Stomach (tissue), 19 donors: ENCODE results near the gene NUP210. TPM values are rescaled to one million over a fixed set of nuclear protein-coding genes. Genes with fewer than 3 reads are reported as not detected.

Experiments
- DNase-seq, 2 donors: peaks; one replicate each; pipeline versions ENCODE4 v3.0.0 to v3.0.0-alpha.2; 2013 to 2019
- H3K27ac ChIP-seq, 5 donors: fragments of 200-600 bp in 4 of 5; sonication (generic) in 4 of 5; one replicate each; pipeline ENCODE4 v1.5.1; 2013 to 2019; ENCODE audit warnings: mild to moderate bottlenecking in 1 of 5, moderate library complexity in 1 of 5
- H3K27me3 ChIP-seq, 3 donors: fragments of 200-600 bp; sonication (generic); one replicate each; pipeline ENCODE4 v1.5.1; 2017 to 2019; ENCODE audit warnings: mixed run types in 1 of 3
- H3K36me3 ChIP-seq, 4 donors: fragments of 200-600 bp; sonication (generic); 1 replicate in 3 of 4; 2 replicates in 1 of 4; pipeline ENCODE4 v1.5.1; 2016 to 2019
- H3K4me1 ChIP-seq, 4 donors: fragments of 200-600 bp; sonication (generic); one replicate each; pipeline ENCODE4 v1.5.1; 2016 to 2019
- H3K4me3 ChIP-seq, 4 donors: fragments of 200-600 bp; sonication (generic) in 3 of 4; one replicate each; pipeline ENCODE4 v1.5.1; 2016 to 2019; ENCODE audit warnings: mild to moderate bottlenecking in 1 of 4
- H3K9me3 ChIP-seq, 4 donors: fragments of 200-600 bp; sonication (generic); one replicate each; pipeline ENCODE4 v1.5.1; 2016 to 2019
- CTCF ChIP-seq, 7 experiments: fragments of 450-650 bp in 4 of 7; fragments of 200-600 bp in 3 of 7; sonication (generic) in 3 of 7; IDR thresholded peaks; one replicate each; pipeline ENCODE4 v1.5.1; 2016 to 2019; ENCODE audit warnings: antibody characterized with exemption in 7 of 7, control low read depth in 2 of 7, mild to moderate bottlenecking in 1 of 7
- EP300 ChIP-seq: sonication (generic); formaldehyde crosslinking; IDR thresholded peaks from one replicate; pipeline ENCODE4 v1.6.1; 2017; ENCODE audit warnings: antibody characterized with exemption
- POLR2A ChIP-seq, 4 donors: fragments of 450-650 bp; IDR thresholded peaks; one replicate each; pipeline ENCODE4 v1.6.1; 2016; ENCODE audit warnings: antibody characterized with exemption in 4 of 4, control low read depth in 2 of 4, mild to moderate bottlenecking in 1 of 4, moderate library complexity in 1 of 4
- POLR2AphosphoS5 ChIP-seq, 3 donors: sonication (generic); formaldehyde crosslinking; IDR thresholded peaks; one replicate each; pipeline ENCODE4 v1.6.1; 2016; ENCODE audit warnings: antibody characterized with exemption in 3 of 3
- WGBS, 5 donors: extraction: QIAGEN DNeasy Blood & Tissue Kit in 3 of 5; methylation state at CpG; one replicate each; pipeline versions ENCODE4 v1.1.5 to v1.1.7; 2013 to 2018; 5-methylcytosine and 5-hydroxymethylcytosine counted together
- intact Hi-C: fragments of 100-400 bp; cut with DNase I; formaldehyde crosslinking; loops from one replicate; pipeline ENCODE4 v1.15.1; 2023; ENCODE audit warnings: low total_unique reads
- long read RNA-seq, 10 donors: transcript quantifications; one replicate each; lab custom pipeline, GENCODE V29; 2026
- polyA plus RNA-seq, 3 donors: library from polyadenylated mRNA; stranded (reverse); fragments of 200-250 nt; gene quantifications; one replicate each; pipeline ENCODE4 v1.2.3, GENCODE V29; 2013
- total RNA-seq, 5 donors: library from RNA; depleted of rRNA; stranded (reverse); fragments of >200 nt; gene quantifications; one replicate each; pipeline versions ENCODE4 v1.1.0 to v1.2.3, GENCODE V29; 2014 to 2016
- donor health status: healthy with polysubstance abuse.
- donor health status: Bipolar disorder and iron deficiency.
- donor health status: healthy.

Gene NUP210
- 10 to 100 TPM in 4 of 5 donors, 1 to 10 TPM in 1; 6.2 to 21.1 (median 16.9) TPM for total RNA-seq
- polyA plus RNA-seq = 1 to 10 TPM in 2 of 3 donors, under 1 TPM in 1; 0.92 to 4.8 (median 3.1) TPM
- long read RNA-seq, donor 1 = 0 reads
- long read RNA-seq, donor 2, partial matches to known transcripts = 0 of 1 reads
- long read RNA-seq, donor 2, other reads (novel, unspliced or antisense) = 0 of 1 reads
- long read RNA-seq, donor 3 = 0 reads
- long read RNA-seq, donor 4 = 0 reads
- long read RNA-seq, donor 5 = 0 reads
- long read RNA-seq, donor 6 = 0 reads
- long read RNA-seq, donor 7 = 0 reads
- long read RNA-seq, donor 8 = 0 reads
- long read RNA-seq, donor 9 = 0 reads
- long read RNA-seq, donor 10 = 0 reads

DNA sequence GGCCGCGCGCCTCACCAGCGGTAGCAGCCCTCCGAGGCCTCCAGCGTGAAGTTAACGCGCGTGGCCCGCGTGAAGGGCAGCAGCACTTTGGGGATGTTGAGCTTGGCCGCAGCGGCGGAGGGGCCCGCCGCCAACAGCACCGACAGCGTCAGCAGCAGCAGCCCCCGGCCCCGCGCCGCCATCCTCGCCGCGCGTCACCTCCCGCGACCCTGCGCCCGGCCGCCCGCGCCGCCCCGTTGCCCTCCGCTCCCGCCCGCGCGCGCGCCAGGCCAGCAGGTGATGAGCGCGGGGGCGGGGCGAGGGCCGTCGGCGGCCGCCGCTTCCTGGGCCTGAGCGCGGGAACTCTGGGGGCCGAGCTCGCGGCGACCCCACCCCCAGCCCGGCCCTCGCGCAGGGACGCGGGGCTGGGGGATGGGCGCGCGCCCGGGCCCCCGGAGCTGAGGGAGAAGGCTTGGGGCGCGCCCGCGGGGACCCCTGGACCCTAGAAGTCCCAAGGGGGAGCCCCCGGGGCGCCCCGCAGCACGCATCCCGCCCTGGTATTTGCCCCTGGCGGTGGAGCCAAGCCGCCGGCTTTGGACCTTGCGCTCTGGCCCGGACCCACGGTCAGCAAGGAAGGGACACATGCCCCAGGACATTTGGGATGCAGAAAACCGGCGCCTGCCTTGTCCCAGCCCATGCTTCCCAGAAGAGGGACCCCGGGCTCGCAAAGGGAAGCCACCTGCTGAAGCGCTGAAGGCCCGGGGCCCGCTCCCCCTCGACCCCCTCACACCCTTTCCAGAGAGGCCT lies at the start of gene NUP210:
Gene NUP210, minus strand, starts transcription at position 278 of the 786 bp plus-strand sequence. Its CDS starts 96 bp downstream, at position 182.
- WGBS, 5 donors = 0 to 9% (median 3%) methylated on average over 18 to 90 of the region's 90 CpGs
- Histone ChIP-seq H3K4me1 (peaks cover 6 to 54% (median 18%) of the 10 kb centered on the region in 4 donors), H3K27me3 (peaks cover 0 to 12% (median 6%) of the 10 kb centered on the region in 3 donors), H3K27ac (peak within 1 kb of the TSS; percentile 48 to 85 (median 77)), H3K9me3 (no peaks in the 10 kb centered on the region), H3K36me3 (no peaks in the 10 kb centered on the region), H3K4me3 (peak within 1 kb of the TSS; percentile 53 to 84 (median 68))
- intact Hi-C loops = no loop called here
- peak; percentile 64 to 83 for DNase-seq
- TF ChIP-seq CTCF (IDR thresholded peaks at IDR 0.05) = no peak
- no peak for TF ChIP-seq POLR2AphosphoS5 (IDR thresholded peaks at IDR 0.05)
- no peak for TF ChIP-seq POLR2A (IDR thresholded peaks at IDR 0.05)

DNA sequence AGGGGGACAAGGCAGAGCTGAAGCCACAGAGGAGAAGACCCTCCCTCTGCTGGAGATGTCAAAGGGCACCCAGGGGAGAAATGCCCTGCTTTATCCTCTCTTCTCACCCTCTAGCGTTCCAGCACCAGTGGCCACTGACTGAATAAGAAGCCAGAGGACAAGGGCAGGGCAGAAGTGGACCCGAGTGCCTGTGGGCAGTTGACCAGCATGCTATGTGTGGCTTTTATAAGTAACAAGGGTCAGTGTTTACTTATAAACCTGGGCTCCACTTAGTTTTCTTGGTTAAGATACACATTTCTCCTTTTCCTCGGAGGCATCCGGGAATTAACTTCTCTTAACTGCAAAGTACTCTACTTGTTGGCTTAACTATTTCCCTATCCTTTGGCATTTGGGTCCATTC lies 46.7 kb upstream of the NUP210 start:
- TF ChIP-seq EP300 = no peak
- TF ChIP-seq POLR2A (IDR thresholded peaks at IDR 0.05) = no peak
- TF ChIP-seq POLR2AphosphoS5 (IDR thresholded peaks at IDR 0.05) = no peak
- TF ChIP-seq CTCF (IDR thresholded peaks at IDR 0.05) = no peak
- intact Hi-C loops = loop anchor here (10.0 kb wide), 1 partner anchor 382 kb away; no protein-coding TSS in a partner anchor
- no peak for DNase-seq
- no peaks in the 10 kb centered on the region for H3K36me3 ChIP-seq
- no peaks in the 10 kb centered on the region for H3K9me3 ChIP-seq
- H3K27me3 ChIP-seq = peaks cover 0 to 7% (median 0%) of the 10 kb centered on the region in 3 donors
- WGBS, 5 donors = 69 to 82% (median 74%) methylated on average over 4 of the region's 4 CpGs
- H3K4me1 ChIP-seq = no peaks in the 10 kb centered on the region
- H3K4me3 ChIP-seq = no peak overlapping the region
- H3K27ac ChIP-seq = no peak overlapping the region

GRCh38 chr3:13465236-13465873 lies 45.2 kb upstream of the NUP210 start:
- no peak overlapping the region for H3K27ac ChIP-seq
- 61 to 75% (median 65%) methylated on average over 4 of the region's 4 CpGs for WGBS, 5 donors
- intact Hi-C loops = loop anchor here (10.0 kb wide), 1 partner anchor 381 kb away; no protein-coding TSS in a partner anchor

More at GRCh38 chr3:13465236-13465873, 45.2 kb upstream of the NUP210 start:
- Histone ChIP-seq H3K9me3 (no peaks in the 10 kb centered on the region), H3K27me3 (peaks cover 0 to 10% (median 0%) of the 10 kb centered on the region in 3 donors), H3K4me1 (no peaks in the 10 kb centered on the region), H3K36me3 (no peaks in the 10 kb centered on the region), H3K4me3 (no peak overlapping the region)
- no peak for DNase-seq
- TF ChIP-seq EP300 (no peak), CTCF (IDR thresholded peaks at IDR 0.05) (no peak), POLR2AphosphoS5 (IDR thresholded peaks at IDR 0.05) (no peak), POLR2A (IDR thresholded peaks at IDR 0.05) (no peak)
